Lower leg skin (tissue), 4 donors: ENCODE data around the gene CYGB. TPM values are rescaled to one million over a fixed set of nuclear protein-coding genes. Genes with fewer than 3 reads are reported as not detected.
"Not testable (repeated sequence)": the region's sequence is repeated elsewhere in the genome, so short reads cannot be mapped to it uniquely, and the experiment has no call there.

Source experiments
- DNase-seq, 2 donors: peaks; one replicate each; pipeline ENCODE4 v3.0.0-alpha.2; 2019; ENCODE audit warnings: low spot score in 2 of 2
- H3K4me3 ChIP-seq: fragments of 200-600 bp; sonication (generic); 2 replicates; pipeline ENCODE4 v1.5.1; 2017; ENCODE audit warnings: mild to moderate bottlenecking, low read depth; ENCODE audit not compliant: poor library complexity, severe bottlenecking
- CTCF ChIP-seq, 3 donors: fragments of 450-650 bp; IDR thresholded peaks; one replicate each; pipeline ENCODE4 v1.5.1; 2016; ENCODE audit warnings: antibody characterized with exemption in 3 of 3, mild to moderate bottlenecking in 3 of 3, moderate library complexity in 2 of 3
- POLR2A ChIP-seq, 2 donors: fragments of 450-650 bp; IDR thresholded peaks; one replicate each; pipeline ENCODE4 v1.6.1; 2016 to 2017; ENCODE audit warnings: antibody characterized with exemption in 2 of 2, mild to moderate bottlenecking in 1 of 2, moderate library complexity in 1 of 2
- WGBS, 2 donors: methylation state at CpG; one replicate each; pipeline ENCODE4 v1.1.5; 2018; 5-methylcytosine and 5-hydroxymethylcytosine counted together
- intact Hi-C: fragments of 100-400 bp; cut with DNase I; formaldehyde crosslinking; loops from one replicate; pipeline ENCODE4 v1.15.0; 2023; ENCODE audit warnings: low total_unique reads
- total RNA-seq, 4 donors: library from RNA; depleted of rRNA; stranded (reverse); fragments of >200 nt; gene quantifications; one replicate each; pipeline ENCODE4 v1.1.0, GENCODE V29; 2016

Gene CYGB
- total RNA-seq, 4 donors from 2014 or later = 9.7 to 14.4 (median 10.7) TPM

GRCh38 chr17:76517638-76518038 is 19.9 kb downstream of the CYGB start:
- WGBS, 2 donors = 87 to 93% methylated on average over 10 to 11 of the region's 11 CpGs
- no peak overlapping the region for H3K4me3 ChIP-seq
- intact Hi-C loops = no loop called here

GRCh38 chr17:76515274-76515949 is 22.1 kb downstream of the CYGB start:
- H3K4me3 ChIP-seq = no peak overlapping the region
- WGBS, 2 donors = 8 to 12% methylated on average over 22 of the region's 22 CpGs
- peak; percentile 88 to 97 for DNase-seq
- TF ChIP-seq POLR2A (IDR thresholded peaks at IDR 0.05) = no peak
- no peak for TF ChIP-seq CTCF (IDR thresholded peaks at IDR 0.05)
- intact Hi-C loops = no loop called here

More at GRCh38 chr17:76517638-76518038, 19.9 kb downstream of the CYGB start:
- no peak for TF ChIP-seq POLR2A (IDR thresholded peaks at IDR 0.05)
- DNase-seq = no peak

GRCh38 chr17:76514355-76514754 is 23.2 kb downstream of the CYGB start:
- intact Hi-C loops, DNase-seq, H3K4me3 ChIP-seq: not testable (repeated sequence)
- WGBS, 2 donors = 94 to 98% methylated on average over 6 of the region's 6 CpGs

GRCh38 chr17:76513306-76513692 is 24.2 kb downstream of the CYGB start:
- 63 to 70% methylated on average over 6 of the region's 6 CpGs for WGBS, 2 donors
- DNase-seq = no peak
- H3K4me3 ChIP-seq = no peak overlapping the region

GRCh38 chr17:76512366-76513305 is 24.9 kb downstream of the CYGB start:
- H3K4me3 ChIP-seq = no peak overlapping the region
- 83 to 84% methylated on average over 22 of the region's 22 CpGs for WGBS, 2 donors
- no peak for TF ChIP-seq CTCF (IDR thresholded peaks at IDR 0.05)
- no peak for TF ChIP-seq POLR2A (IDR thresholded peaks at IDR 0.05)
- DNase-seq = no peak
- intact Hi-C loops = no loop called here

More at GRCh38 chr17:76513306-76513692, 24.2 kb downstream of the CYGB start:
- intact Hi-C loops = no loop called here
- TF ChIP-seq POLR2A (IDR thresholded peaks at IDR 0.05) = no peak
- TF ChIP-seq CTCF (IDR thresholded peaks at IDR 0.05) = no peak

GRCh38 chr17:76511668-76512365 is 25.7 kb downstream of the CYGB start:
- 80 to 83% methylated on average over 13 of the region's 13 CpGs for WGBS, 2 donors
- no peak for DNase-seq
- H3K4me3 ChIP-seq = no peak overlapping the region
- intact Hi-C loops = no loop called here
- TF ChIP-seq POLR2A (IDR thresholded peaks at IDR 0.05) = no peak
- no peak for TF ChIP-seq CTCF (IDR thresholded peaks at IDR 0.05)
